ELF-1 (cell line): Measurements from ENCODE around the gene ANO10.

Experiments
- DNase-seq: peaks from one replicate; pipeline ENCODE4 v3.0.0-alpha.2; 2016; ENCODE audit warnings: low read depth, low spot score

Gene ANO10

DNA sequence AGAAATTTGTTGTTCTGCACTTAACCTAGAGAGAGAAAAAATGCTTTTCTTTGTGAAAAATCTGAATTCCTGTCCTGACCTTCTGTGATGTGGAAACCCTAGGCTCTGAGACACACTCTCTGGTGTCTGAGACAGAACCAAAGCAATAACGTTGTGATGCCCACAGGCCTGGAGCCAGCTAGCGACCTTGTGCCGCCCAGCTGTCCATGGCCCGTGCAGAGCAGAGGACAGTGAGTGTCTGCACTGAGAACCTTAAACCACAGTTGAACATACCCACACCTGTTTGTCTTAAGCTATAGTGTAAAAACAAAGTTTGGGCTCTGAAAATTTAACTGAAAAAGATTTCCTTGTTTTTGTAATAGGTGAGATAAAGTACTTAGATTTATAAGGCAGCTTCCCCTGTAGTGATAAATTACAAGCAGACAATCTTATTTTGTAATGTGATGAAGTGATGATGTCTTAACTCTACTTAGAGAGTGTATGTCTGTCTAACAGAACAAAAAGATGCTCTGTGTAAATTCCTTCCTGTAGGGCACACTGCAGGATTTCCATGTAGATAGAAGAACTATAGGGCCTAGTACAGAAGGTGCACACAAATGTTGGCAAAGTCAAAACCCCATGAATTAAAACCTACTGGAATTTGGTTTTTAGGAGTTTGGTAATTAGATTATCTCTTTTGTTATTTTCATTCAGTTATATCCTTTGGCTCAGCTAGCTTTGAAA, 272.8 kb downstream of the ANO10 start:
- no peak for DNase-seq

DNA sequence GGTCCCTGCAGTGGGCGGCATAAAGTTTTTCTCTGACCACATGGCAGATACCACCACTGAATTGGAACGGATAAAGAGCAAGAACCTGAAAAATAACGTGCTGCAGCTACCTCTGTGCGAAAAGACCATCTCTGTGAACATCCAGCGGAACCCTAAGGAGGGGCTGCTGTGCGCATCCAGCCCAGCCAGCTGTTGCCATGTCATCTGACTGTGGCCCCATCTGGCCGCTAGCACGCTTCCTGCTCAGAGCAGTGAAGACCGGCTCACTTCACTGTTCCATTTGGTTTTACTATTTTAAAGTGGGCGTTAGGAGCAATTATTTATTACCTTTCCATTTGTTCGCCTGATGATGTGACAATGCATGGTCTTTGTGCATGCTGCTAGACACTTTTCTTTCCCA, 273.5 kb downstream of the ANO10 start:
- no peak for DNase-seq

DNA sequence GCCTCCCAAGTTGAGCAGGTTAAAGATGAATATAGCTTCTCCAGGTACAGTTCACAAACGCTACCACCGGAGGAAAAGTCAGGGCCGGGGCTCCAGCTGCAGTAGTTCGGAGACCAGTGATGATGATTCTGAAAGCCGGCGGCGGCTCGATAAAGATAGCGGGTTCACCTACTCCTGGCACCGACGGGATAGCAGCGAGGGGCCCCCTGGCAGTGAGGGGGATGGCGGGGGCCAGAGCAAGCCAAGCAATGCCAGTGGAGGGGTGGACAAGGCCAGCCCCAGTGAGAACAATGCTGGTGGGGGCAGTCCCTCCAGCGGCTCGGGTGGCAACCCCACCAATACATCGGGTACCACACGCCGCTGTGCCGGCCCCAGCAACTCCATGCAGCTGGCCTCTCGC, 274.0 kb downstream of the ANO10 start:
- DNase-seq = no peak

DNA sequence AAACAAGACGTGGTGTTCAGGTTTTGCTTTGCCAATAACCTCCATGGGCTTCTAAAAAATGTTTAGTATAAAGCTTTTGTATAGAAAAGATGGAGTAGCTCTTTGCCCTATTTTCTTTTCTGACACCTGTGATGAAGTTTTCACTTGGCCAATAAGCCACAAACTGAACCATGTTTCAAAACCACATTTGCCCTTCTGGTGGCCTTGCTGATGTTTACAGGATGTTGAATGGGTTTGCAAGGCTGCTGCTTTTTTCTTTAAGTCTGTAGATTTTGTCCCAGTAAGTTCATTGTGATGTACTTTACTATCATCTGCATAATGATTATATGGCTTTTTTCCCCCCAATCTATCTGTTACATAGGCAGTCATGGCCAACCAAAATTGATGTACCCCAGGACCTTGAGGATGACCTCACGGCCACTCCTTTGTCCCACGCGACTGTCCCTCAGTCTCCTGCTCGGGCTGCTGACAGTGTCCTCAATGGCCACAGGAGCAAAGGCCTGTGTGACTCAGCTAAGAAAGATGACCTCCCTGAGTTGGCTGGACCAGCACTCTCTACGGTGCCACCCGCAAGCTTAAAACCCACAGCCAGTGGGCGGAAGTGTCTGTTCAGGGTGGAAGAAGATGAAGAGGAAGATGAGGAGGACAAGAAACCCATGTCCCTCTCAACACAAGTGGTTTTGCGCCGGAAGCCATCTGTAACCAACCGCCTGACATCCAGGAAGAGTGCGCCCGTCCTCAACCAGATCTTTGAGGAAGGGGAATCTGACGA, 274.6 kb downstream of the ANO10 start:
- no peak for DNase-seq

DNA sequence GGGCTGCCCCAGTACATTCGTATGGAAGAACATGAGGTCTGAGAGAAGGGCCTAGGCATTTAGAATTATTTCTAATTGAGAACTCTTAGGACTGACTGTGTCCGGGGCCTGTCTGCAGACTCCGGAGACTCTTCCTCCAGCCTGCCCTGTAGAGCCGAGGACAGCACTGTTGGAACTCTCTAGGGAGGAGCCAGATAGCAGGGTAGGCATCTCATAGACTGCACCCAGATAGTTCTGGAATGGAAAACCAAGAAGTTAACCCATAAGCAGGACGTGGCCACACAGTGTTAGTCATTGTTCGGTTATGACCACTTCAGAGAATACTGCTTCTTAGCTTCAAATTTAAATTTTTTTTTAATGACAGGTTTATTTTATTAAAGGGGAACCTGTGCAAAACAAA, 275.9 kb downstream of the ANO10 start:
- no peak for DNase-seq

DNA sequence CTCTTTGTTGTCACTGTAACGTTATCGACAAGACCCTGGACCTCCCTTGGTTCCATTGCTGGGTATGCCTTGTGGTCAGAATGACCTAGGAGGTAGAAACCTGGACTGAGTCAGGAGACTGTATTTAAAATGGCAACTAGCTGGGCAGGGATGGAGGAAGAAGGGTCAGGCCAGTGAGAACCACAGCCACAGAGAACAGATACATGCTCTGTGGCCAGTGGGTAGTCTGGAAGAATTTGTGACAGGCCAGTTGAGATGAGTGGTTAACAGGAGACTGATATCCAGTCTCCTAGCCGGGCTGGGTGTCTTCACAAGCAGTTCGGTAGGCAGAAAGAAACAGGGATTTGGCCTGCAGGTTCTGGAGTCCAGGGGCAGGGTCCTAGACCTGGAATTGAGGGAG, 276.6 kb downstream of the ANO10 start:
- DNase-seq = no peak

DNA sequence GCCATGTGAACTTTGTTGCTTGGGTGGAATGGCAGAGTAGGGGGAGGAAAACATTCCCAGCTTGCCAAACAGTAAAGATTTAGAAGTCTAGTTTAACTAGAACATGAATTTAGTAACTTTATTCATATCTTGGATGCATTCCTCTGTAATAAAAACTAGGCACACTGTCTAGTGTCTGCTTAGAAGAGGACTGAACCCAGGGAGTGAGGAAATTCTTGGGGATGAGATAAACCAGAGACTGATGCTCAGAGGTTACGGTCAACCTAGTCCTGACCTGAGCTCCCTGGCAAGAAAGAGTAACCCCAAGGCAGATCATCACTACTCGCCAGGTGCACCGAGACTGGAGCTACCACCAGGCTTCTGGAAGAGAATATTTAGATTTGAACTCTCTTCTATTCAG, 277.3 kb downstream of the ANO10 start:
- DNase-seq = no peak

DNA sequence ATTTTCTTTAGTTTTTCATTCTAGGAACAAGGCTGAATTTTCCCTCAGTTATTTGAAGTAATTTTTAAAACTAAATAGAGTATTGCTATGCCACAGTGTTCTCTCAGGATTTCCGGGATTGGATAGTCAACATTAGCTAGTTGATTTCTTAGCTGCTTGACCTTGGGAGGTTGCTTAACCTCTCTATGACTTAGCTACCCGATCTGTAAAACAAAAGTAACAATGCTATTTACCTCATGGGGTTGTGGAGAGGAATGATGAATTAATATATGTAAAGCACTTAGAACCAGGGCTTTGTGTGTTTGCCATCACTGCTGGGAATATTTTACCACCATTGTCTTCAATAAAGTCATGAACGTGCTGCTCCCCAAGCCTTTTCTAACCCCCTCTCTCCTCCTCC, 278.0 kb downstream of the ANO10 start:
- DNase-seq = no peak

DNA sequence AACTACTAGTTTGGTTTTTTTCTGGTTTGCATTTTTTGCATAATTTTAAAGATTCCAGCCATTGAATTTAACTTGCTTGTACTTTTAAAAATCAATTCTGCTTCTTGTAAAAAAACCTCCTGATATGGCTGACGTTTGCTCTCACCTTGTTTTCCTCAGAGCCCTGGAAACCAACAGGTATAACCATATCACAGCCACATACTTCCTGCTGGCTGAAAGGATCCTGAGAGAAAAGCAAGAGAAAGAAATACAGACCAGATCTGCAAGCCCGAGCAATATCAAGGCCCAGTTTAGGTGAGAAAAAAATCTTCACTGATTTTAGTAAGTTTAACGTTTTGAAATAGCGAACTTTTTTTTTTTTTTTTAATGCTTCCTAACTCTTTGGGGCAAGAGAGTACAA, 278.6 kb downstream of the ANO10 start:
- no peak for DNase-seq

DNA sequence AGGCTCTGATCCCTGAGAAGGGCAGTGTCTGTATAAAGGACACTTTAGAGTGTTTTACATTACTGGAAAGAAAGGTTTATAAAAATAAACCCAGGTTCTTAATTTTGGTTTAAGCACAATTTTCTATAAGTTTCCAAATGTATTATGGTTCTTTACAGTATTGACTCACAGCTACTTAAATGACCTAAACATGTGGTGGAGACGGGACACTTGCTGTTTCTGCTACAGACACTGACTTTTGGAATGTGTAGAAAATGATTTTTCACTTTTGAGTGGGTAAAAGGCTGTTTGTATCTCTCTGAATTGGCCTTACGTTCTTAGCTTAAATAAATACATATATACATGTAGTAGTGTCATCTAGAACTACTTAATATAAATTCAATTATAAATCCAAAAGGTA, 280.0 kb downstream of the ANO10 start:
- no peak for DNase-seq

DNA sequence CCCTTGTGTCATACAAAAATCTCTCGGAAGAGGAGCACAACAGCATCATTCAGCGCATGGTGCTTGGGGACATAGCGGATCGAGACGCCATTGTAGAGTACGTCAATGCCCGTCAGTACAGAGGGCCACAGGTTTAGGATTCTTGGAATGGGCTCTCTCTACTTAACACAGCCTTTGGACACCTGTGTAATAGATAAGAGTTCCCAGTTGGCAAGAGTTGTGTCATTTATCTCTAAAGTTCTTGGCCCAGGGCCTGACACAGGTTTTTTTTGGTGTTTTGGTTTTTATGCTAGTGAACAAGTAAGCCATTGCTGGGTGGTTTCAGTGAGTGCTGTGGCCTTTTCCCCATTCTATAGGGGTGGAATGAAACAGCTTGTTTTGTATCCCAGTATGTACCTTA, 281.4 kb downstream of the ANO10 start:
- no peak for DNase-seq

DNA sequence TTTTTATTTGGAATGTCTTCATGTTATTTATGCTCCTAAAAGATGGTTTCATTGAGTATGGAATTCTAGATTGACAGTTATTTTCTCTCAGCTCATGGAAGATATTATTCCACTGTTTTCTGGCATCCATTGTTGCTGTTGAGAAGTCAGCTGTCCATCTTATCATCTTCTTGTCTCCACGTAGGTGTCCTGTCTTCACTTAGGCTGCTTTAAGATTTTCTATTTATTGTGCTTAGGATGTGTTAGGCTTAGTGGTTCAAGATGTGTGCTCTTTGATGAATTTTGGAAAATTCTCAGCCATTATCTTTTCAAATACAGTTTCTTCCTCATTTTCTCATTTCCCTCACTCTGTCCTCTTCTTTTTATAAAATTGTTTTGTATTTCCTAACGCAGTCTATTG, 283.5 kb downstream of the ANO10 start:
- DNase-seq = no peak

DNA sequence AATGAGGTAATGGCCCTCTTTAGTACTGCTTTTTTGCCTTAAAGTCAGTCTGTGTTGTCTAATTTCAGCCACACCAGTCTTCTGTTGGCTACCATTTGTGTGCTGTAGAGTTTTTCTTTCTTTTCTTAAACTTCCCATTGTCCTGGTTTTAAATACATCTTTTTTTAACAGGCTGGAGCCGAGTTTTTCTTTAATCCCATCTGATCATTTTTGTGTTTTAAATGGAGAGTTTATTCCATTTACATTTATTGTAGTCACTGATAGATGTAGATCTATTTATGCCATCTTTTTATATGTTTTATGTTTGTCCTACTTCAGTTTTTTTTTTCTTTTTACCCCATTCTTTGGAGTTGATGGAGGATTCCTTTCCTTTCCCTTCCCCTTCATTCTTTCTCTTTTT, 286.0 kb downstream of the ANO10 start:
- no peak for DNase-seq

DNA sequence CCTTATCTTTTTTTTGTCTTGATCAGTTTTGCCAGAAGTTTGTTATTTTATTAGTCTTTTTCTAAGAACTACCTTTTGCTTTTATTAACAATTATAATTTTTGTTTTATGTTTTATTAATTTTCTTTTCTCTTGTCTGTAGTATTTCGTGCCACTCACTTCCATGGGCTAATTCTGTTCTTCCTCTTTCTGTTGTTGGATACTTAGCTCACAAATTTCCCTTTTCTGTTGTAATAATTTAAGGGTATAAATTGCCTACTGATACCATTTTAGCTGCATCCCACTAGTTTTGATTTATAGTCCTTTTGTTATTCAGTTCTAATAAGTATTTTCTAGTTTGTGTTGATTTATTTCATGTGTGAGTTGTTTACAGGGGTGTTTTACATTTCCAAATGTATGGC, 286.8 kb downstream of the ANO10 start:
- DNase-seq = no peak

DNA sequence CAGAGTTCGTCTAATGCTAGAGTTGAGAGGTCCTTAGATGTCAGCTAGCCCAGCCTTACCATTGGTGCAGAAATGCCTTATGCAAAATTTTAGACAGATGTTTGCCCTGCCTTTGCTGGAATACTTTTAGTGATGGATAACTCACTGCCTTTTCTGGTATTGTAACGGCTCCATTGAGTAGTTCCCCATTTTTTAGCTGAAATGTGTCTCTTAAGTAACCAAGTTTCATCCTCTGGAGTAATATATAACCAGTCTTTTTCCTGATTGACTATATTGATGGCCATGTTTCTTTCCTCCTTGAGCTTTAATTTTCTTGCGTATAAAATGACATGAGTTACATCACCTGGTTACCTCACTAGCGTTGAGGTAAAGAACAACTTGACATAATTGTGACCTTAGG, 290.4 kb downstream of the ANO10 start:
- no peak for DNase-seq

DNA sequence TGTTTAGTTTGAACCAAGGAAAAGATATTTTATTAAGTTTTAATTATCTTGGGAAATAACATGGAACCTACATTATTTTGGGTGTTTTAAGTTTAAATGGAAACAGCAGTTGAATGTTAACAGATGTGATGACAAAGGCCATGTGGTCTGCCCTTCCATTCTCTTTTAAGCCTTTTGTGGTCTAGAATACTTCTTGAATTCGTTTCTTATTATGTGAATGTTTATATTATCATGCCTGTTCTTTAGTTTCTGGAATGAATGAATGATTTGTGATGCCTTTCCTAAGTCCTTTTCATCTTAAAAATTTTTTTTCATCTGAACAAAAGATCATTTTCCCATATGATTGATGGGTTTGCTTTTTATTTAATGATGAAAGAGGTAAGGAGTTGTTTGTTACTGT, 290.8 kb downstream of the ANO10 start:
- DNase-seq = no peak

DNA sequence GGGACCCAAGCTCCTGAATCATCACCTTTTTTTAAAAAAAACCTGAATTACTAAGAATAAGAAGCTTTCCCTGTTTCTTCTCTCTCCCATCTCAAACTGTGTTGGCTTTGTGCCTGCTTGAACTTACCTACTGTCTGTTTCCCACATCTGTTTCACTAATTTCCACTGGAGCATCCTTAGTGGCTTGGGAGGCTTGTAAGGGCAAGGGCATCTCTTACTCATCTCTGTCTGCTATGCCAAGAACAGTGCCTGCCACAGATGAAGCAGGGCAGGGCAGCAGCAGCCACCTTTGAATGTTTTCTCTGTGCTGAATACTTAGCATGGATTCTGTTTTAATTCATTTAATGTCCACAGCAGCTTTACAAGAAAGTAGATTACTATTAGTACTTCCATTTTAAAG, 293.2 kb downstream of the ANO10 start:
- DNase-seq = no peak

DNA sequence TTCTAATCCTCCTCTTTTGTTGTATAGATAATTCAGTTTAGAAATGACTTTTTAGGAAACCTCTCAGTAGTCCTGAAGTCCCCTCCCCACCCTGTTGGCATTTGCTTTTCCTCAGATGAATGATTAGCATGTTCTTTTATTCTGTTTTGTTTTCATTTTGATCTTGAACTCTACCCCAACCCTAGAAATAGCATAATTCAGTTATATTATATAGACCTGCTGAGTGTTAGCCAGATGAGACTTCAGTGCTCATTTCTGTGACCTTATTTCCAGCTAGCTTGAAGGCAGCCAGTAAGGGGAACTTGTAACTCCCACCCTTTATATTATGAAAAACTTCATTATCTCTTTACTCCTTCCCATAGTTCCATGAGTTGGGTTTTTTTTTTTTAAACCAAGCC, 294.2 kb downstream of the ANO10 start:
- no peak for DNase-seq

DNA sequence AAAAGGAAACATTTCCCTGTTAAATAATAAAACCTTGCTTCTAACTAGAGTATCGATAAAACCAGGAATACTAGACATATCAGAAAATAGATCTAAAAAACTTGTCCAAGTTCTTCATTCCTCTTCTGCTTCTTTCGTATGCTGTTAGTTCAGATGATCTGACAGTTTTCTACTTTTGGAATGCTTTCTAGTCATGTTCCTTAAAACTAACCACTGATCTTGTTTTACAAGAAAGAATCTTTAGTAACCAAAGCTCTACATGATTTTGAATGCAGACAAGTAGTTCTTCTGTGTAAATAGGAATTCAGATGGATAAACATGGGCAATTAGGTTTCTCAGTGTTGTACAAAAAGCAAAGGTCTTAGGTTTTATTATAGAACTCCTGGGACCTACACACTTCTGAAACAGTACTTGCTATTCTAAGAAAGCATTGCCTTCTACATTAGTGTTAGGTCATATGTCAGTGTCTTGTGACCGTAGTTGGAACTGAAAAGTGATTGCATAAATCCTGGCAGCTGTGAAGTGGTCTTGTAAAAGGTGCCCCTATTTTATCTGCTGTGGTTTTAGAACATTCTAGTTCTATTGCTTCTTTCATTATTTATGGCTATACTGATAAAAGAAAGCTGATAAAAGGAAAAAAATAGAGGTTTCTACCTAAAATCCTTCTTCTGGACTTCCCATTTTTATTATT, 294.8 kb downstream of the ANO10 start:
- no peak for DNase-seq

DNA sequence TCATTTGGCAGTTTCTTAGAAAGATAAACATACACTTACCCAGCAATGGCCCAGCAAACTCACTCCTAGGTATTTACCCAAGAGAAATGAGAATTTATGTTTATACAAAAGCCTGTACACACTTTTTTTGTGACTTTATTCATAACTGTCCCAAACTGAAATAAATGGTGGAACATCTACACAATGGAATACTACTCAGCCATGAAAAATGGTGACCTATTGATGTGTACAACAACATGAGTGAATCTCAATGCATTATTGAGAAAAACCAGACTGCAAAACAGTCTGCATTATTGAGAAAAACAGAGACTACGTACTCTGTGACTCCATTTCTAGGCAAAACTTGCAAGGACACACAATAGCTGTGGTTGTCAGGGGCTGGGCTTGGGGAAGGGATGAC, 298.3 kb downstream of the ANO10 start:
- DNase-seq = no peak

DNA sequence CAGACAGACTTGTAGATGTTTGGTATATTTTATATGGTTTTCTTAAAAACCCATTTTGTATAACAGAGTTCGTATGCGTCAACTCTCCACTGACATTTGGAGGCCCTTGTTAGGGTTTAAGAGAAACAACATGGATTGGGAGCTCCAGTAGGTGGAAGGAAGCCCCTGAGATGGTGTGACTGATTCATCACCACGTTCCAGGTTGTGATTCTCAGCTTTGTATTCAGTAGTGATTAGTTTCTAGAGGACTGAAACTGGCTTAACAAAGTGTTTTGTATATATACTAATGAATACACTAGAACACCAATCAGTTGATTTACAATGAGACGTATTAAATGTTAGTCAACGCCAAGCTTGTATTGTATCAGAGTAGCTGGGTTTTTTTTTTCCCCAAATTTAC, 301.5 kb downstream of the ANO10 start:
- DNase-seq = no peak

DNA sequence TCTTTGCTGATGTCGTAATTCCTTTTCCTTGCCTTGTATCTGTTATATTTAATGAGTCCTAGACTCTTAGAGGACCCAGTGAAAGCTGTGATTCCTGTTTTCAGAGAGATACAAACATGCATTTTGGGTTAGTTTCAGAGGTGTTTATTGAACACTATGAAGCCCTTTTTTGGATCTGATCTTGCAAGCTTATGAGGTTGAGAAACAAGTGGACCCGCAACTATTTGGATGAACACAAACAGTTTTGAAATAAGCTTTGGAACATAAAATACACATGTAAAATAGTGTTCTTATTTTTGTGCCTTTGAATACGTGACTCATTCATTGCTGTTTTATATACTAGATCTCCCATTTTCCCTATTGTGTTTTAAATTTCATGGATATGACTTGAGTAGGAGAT, 302.0 kb downstream of the ANO10 start:
- no peak for DNase-seq

DNA sequence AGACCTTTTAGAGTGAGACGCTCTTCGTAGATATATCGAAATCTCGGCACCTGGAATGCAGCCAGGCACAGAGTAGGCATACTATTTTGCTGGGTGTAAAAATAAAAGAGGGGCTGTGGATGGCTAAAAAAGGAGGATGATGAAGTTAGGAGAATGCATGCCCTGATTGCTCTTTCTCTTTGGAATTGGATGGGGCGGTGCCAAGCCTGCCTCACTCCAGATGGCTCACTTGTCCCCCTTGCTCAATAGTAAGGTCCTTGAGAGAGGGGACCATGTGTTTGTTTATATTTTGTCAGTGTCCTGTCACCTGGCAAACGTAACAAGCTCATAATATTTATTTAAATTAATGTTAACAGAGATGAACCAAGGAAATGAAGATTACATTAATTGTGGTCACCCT, 302.4 kb downstream of the ANO10 start:
- no peak for DNase-seq
